Medulla oblongata (tissue), 1 donor: Measurements from ENCODE around the gene TSSK3.
"Not testable (repeated sequence)": the region's sequence is repeated elsewhere in the genome, so short reads cannot be mapped to it uniquely, and the experiment has no call there.

Experiments
- DNase-seq: peaks from one replicate; pipeline ENCODE4 v3.0.0-alpha.2; 2015; ENCODE audit errors: extremely low spot score

Gene TSSK3

GRCh38 chr1:32338637-32339145, 23.6 kb upstream of the TSSK3 start:
- DNase-seq = no peak

- DNase-seq = no peak
These were observed 22.9 kb upstream of the TSSK3 start for GRCh38 chr1:32339363-32339978.

- DNase-seq = peak; percentile 57
These were observed 21.1 kb upstream of the TSSK3 start for GRCh38 chr1:32341186-32341757.

- DNase-seq = no peak
These were observed 20.4 kb upstream of the TSSK3 start for GRCh38 chr1:32341971-32342370.

GRCh38 chr1:32342704-32343103, 19.6 kb upstream of the TSSK3 start:
- no peak for DNase-seq

- DNase-seq = no peak
These were observed 17.0 kb upstream of the TSSK3 start for GRCh38 chr1:32345289-32345827.

GRCh38 chr1:32346532-32347157, 15.7 kb upstream of the TSSK3 start:
- DNase-seq = no peak

- no peak for DNase-seq
These were observed 13.1 kb upstream of the TSSK3 start for GRCh38 chr1:32349211-32349708.

- no peak for DNase-seq
These were observed 11.4 kb upstream of the TSSK3 start for GRCh38 chr1:32350785-32351398.

GRCh38 chr1:32351399-32352238, 10.7 kb upstream of the TSSK3 start:
- DNase-seq = peak; percentile 96

- no peak for DNase-seq
These were observed 10.0 kb upstream of the TSSK3 start for GRCh38 chr1:32352239-32352745.

- no peak for DNase-seq
These were observed 9.4 kb upstream of the TSSK3 start for GRCh38 chr1:32352831-32353383.

GRCh38 chr1:32353431-32353830, 8.9 kb upstream of the TSSK3 start:
- DNase-seq = no peak

GRCh38 chr1:32353886-32354570, 8.3 kb upstream of the TSSK3 start:
- no peak for DNase-seq

GRCh38 chr1:32355778-32356177, 6.6 kb upstream of the TSSK3 start:
- not testable (repeated sequence) for DNase-seq

- DNase-seq = no peak
These were observed 5.9 kb upstream of the TSSK3 start for GRCh38 chr1:32356478-32356877.

- DNase-seq = no peak
These were observed 4.7 kb upstream of the TSSK3 start for GRCh38 chr1:32357614-32358013.

GRCh38 chr1:32358435-32358834, 3.9 kb upstream of the TSSK3 start:
- DNase-seq = no peak

- DNase-seq = no peak
These were observed 1.0 kb upstream of the TSSK3 start for GRCh38 chr1:32361308-32361673.
